ENCODE results near the gene IFT122.

DNA sequence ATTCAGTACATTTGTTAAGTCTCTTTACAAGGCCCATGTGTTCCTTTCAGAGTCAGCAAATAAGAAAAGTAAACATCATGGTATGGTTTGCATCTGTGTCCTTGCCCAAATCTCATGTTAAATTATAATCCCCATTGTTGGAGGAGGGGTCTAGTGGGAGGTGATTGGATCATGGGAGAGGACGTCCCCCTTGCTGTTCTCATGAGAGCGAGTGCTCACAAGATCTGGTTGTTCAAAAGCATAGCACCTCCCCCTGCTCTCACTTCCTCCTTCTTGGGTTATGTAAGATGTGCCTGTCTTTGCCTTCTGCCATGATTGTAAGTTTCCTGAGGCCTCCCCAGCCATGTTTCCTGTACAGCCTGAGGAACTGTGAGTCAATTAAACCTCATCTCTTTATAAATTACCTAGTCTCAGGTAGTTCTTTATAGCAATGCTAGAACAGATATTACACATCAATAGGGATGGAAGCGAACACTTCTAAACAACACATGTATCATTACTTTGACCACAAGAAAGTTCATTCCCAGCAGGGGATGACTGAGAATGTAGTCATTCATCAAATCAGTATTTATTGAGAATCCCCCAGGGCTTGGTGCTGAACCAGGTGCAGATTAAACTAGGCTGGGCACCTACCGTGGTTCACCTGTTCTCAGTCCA is 15.7 kb upstream of the IFT122 start:
- TF ChIP-seq CTCF (IDR thresholded peaks at IDR 0.05) (no peak), POLR2A (IDR thresholded peaks at IDR 0.05) (no peak)
